ENCODE results near the gene ITSN1. TPM values are rescaled to one million over a fixed set of nuclear protein-coding genes. Genes with fewer than 3 reads are reported as not detected.

The ITSN1 gene
- total and polyA plus RNA-seq, 4 donors, result 11.2 to 46.0 (median 19.8) TPM

- Histone ChIP-seq H3K4me3 (no peak overlapping the region), H3K9me3 (ENCODE audit: control insufficient read depth in 4 of 4, insufficient read depth in 3 of 4, low read length in 3 of 4) (peaks cover 0 to 3% (median 0%) of the 10 kb centered on the region in 4 donors), H3K27me3 (ENCODE audit: control insufficient read depth in 3 of 3, insufficient read depth in 3 of 3, low read length in 2 of 3) (no peaks in the 10 kb centered on the region), H3K4me1 (ENCODE audit: control insufficient read depth in 5 of 5, insufficient read depth in 5 of 5, low read length in 5 of 5) (peaks cover 0 to 20% (median 9%) of the 10 kb centered on the region in 5 donors), H3K27ac (ENCODE audit: low read depth in 1 of 2, low read length in 1 of 2) (peak overlapping the region in 1 of 2 donors; percentile 31), H3K9ac (ENCODE audit: insufficient read depth in 1 of 2, low read length in 2 of 2) (no peak overlapping the region), H3K36me3 (ENCODE audit: control insufficient read depth in 4 of 4, insufficient read depth in 4 of 4, low read length in 4 of 4) (no peaks in the 10 kb centered on the region)
- no peak for TF ChIP-seq CTCF (IDR thresholded peaks at IDR 0.05; ENCODE audit: control extremely low read depth, extremely low read depth)
- 58 to 60% methylated on average over 8 of the region's 8 CpGs for WGBS, 2 donors
- DNase-seq (peak in 2 of 3 donors; percentile 35 to 57), ATAC-seq (ENCODE audit: insufficient read depth, low FRiP score) (no peak)
Measured at GRCh38 chr21:33657124-33657820, 15.0 kb downstream of the ITSN1 start.

DNA sequence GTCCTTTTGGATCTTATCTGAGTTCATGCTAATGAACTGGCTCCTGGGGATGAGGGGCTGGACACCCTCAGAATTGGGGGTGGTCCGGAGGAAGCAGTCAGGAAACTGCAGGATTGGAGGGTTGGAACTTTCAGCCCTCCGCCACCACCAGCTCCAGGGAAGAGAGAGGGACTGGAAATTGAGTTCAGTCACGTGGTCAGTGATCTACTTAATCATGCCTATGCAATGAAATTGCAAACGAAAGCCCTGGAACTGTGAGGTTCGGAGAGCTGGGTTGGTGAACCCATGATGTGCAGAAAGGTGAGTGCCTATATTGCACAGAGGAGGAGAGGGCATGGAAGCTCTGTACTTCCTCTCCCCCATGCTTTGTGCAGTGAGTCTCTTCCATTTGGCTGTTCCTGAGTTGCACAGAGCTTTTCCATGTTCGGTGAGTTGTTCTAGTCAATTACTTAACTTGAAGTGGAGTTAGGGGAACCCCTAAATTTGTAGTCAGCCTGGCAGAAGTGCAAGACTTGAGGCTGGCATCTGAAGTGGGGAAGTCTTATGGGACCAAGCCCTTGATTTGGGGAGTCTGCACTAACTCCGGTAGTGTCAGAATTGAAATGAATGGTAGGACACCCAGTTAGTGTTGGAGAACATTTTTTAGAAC is 16.7 kb downstream of the ITSN1 start:
- no peak for ATAC-seq (ENCODE audit: insufficient read depth, low FRiP score)
- Histone ChIP-seq H3K4me3 (no peak overlapping the region), H3K27me3 (ENCODE audit: control insufficient read depth in 3 of 3, insufficient read depth in 3 of 3, low read length in 2 of 3) (no peaks in the 10 kb centered on the region), H3K27ac (ENCODE audit: low read depth in 1 of 2, low read length in 1 of 2) (no peak overlapping the region), H3K36me3 (ENCODE audit: control insufficient read depth in 4 of 4, insufficient read depth in 4 of 4, low read length in 4 of 4) (no peaks in the 10 kb centered on the region), H3K9ac (ENCODE audit: insufficient read depth in 1 of 2, low read length in 2 of 2) (no peak overlapping the region), H3K9me3 (ENCODE audit: control insufficient read depth in 4 of 4, insufficient read depth in 3 of 4, low read length in 3 of 4) (peaks cover 0 to 3% (median 0%) of the 10 kb centered on the region in 4 donors), H3K4me1 (ENCODE audit: control insufficient read depth in 5 of 5, insufficient read depth in 5 of 5, low read length in 5 of 5) (peaks cover 0 to 20% (median 9%) of the 10 kb centered on the region in 5 donors)
- no peak for DNase-seq
- TF ChIP-seq CTCF (IDR thresholded peaks at IDR 0.05; ENCODE audit: control extremely low read depth, extremely low read depth), result no peak
- WGBS, 2 donors, result 81 to 92% methylated on average over 7 of the region's 7 CpGs

DNA sequence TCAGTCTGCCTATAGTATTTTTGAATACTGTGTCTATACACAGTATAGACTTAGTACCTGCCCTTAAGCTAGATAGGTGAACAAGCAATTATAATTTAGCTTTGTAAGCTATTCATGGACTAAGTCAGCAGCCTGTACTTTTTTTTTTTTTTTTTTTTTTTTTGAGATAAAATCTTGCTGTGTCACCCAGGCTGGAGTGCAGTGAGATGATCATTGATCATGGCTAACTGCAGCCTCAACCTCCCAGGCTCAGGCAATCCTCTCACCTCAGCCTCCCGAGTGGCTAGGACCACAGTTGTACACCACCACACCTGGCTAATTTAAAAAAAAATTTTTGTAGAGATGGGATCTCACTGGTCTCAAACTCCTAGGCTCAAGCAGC is 17.3 kb downstream of the ITSN1 start:
- Histone ChIP-seq H3K36me3 (ENCODE audit: control insufficient read depth in 4 of 4, insufficient read depth in 4 of 4, low read length in 4 of 4) (no peaks in the 10 kb centered on the region), H3K27ac (ENCODE audit: low read depth in 1 of 2, low read length in 1 of 2) (peak overlapping the region in 1 of 2 donors; percentile 25), H3K4me3 (no peak overlapping the region), H3K9ac (ENCODE audit: insufficient read depth in 1 of 2, low read length in 2 of 2) (no peak overlapping the region), H3K27me3 (ENCODE audit: control insufficient read depth in 3 of 3, insufficient read depth in 3 of 3, low read length in 2 of 3) (no peaks in the 10 kb centered on the region), H3K9me3 (ENCODE audit: control insufficient read depth in 4 of 4, insufficient read depth in 3 of 4, low read length in 3 of 4) (peaks cover 0 to 3% (median 0%) of the 10 kb centered on the region in 4 donors), H3K4me1 (ENCODE audit: control insufficient read depth in 5 of 5, insufficient read depth in 5 of 5, low read length in 5 of 5) (peaks cover 0 to 20% (median 9%) of the 10 kb centered on the region in 5 donors)
- no peak for ATAC-seq (ENCODE audit: insufficient read depth, low FRiP score)
- no peak for DNase-seq
- no peak for TF ChIP-seq CTCF (IDR thresholded peaks at IDR 0.05; ENCODE audit: control extremely low read depth, extremely low read depth)
- 95 to 98% methylated on average over 1 of the region's 1 CpG for WGBS, 2 donors

All from lung (tissue), 12 donors.